BJ (cell line): Measurements from ENCODE around the gene TIMP2. TPM values are rescaled to one million over a fixed set of nuclear protein-coding genes. Genes with fewer than 3 reads are reported as not detected.

Experiments
- CTCF ChIA-PET: fragments of 350-600 bp; formaldehyde crosslinking; extraction: SDS; loops from one replicate; lab custom pipeline; 2021; ENCODE audit warnings: antibody characterized with exemption, inconsistent platforms; lab: Yijun Ruan, JAX
- POLR2A ChIA-PET: fragments of 300-600 bp; sonication (Branson Sonifier 250); formaldehyde crosslinking; extraction: SDS; loops from one replicate; lab custom pipeline; 2021; ENCODE audit warnings: antibody characterized with exemption; lab: Charles Lee
- DNase-seq: peaks from one replicate; pipeline ENCODE4 v3.0.0-alpha.2; 2011; ENCODE audit warnings: low read depth
- H3K27me3 ChIP-seq: 2 replicates; pipeline ENCODE4 v1.6.0; 2011; ENCODE audit warnings: low read length; ENCODE audit not compliant: control insufficient read depth, insufficient read depth
- H3K36me3 ChIP-seq: 2 replicates; pipeline ENCODE4 v1.5.1; 2011; ENCODE audit warnings: low read length; ENCODE audit not compliant: control insufficient read depth, insufficient read depth
- H3K4me3 ChIP-seq: 2 replicates; pipeline ENCODE4 v1.5.1; 2011; ENCODE audit warnings: low read depth, mild to moderate bottlenecking, control low read depth, low read length
- polyA plus RNA-seq: library from polyadenylated mRNA; depleted of rRNA; stranded (reverse); fragments of >200 nt; gene quantifications from 2 replicates; pipeline ENCODE4 v1.2.3, GENCODE V29; 2011
- TF ChIP-seq, protein P1 (sequence below): IDR thresholded peaks from 2 replicates; pipeline ENCODE4 v1.5.1; 2011; ENCODE audit warnings: low read depth, mild to moderate bottlenecking, control low read depth, inconsistent platforms, low read length, moderate library complexity; ENCODE audit not compliant: insufficient read depth

TIMP2 gene
- polyA plus RNA-seq, 1 experiment, result 361 TPM

DNA sequence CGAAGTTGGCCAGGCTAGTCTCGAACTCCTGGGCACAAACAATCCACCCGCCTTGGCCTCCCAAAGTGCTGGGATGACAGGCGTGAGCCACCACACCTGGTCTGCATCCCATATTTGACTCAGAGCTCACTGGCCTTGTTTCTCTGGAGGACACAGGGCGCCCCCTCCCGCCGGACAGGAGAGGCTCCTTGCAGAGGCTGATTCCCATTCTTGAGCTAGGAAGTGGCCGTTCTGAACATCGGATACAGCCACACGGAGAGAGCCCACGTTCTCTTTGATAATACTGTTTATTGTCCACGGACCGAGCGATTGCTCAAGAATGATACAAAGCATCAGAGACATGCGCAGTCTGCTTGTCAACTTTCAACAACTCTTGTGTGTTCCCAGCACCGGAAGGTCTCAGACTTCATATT lies 72.5 kb downstream of the TIMP2 start:
- TF ChIP-seq, protein P1, sequence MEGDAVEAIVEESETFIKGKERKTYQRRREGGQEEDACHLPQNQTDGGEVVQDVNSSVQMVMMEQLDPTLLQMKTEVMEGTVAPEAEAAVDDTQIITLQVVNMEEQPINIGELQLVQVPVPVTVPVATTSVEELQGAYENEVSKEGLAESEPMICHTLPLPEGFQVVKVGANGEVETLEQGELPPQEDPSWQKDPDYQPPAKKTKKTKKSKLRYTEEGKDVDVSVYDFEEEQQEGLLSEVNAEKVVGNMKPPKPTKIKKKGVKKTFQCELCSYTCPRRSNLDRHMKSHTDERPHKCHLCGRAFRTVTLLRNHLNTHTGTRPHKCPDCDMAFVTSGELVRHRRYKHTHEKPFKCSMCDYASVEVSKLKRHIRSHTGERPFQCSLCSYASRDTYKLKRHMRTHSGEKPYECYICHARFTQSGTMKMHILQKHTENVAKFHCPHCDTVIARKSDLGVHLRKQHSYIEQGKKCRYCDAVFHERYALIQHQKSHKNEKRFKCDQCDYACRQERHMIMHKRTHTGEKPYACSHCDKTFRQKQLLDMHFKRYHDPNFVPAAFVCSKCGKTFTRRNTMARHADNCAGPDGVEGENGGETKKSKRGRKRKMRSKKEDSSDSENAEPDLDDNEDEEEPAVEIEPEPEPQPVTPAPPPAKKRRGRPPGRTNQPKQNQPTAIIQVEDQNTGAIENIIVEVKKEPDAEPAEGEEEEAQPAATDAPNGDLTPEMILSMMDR, result no peak
- no peak for DNase-seq
- Histone ChIP-seq H3K4me3 (no peak overlapping the region), H3K36me3 (peaks cover 38% of the 10 kb centered on the region), H3K27me3 (no peaks in the 10 kb centered on the region)
- ChIA-PET POLR2A (interaction anchor here (0.7 kb wide), 1 partner anchor 10 kb away, joined by 4 read pairs; no protein-coding TSS in a partner anchor), CTCF (interaction anchor here (0.7 to 2.4 kb wide), 4 partner anchors 98 to 144 kb away, joined by 3 to 7 read pairs (median 6); no protein-coding TSS in a partner anchor)

DNA sequence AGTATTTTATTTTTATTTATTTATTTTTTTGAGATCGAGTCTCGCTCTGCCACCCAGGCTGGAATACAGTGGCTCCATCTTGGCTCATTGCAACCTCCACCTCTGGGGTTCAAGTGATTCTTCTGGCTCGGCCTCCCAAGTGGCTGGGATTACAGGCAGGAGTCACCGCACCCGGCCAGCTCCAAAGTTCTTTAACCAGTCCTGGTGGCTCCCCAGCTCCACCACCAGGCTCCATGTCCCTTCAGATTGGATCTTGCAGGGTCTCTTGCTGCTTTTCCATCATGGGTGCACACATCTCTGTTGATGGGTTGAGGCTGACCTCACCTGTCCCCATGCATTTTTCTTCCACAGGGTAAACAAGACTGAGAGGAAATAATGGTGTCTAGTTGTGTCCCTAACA lies 76.2 kb downstream of the TIMP2 start:
- TF ChIP-seq, protein P1, result no peak

DNA sequence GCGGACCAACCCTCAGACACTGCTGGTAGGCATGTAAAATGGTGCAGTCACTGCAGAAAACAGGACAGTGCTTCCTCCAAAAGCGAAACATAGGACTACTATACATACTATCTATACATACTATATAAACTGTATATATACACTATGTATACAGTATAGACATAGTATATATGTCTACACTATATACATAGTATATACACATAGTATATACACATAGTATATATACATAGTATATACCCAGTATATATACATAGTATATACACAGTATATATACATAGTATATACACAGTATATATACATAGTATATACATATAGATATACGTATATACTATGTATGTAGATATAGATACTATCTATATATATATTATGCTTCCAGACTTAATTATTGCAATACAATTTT lies 78.1 kb downstream of the TIMP2 start:
- H3K4me3 ChIP-seq, result no peak overlapping the region
- no peak for DNase-seq
- no peaks in the 10 kb centered on the region for H3K27me3 ChIP-seq
- ChIA-PET CTCF (no interaction called here), POLR2A (no interaction called here)
- TF ChIP-seq, protein P1, result no peak
- H3K36me3 ChIP-seq, result no peaks in the 10 kb centered on the region; the same call in 1 of the 2 replicates

More for the DNA sequence above, 76.2 kb downstream of the TIMP2 start:
- Histone ChIP-seq H3K27me3 (no peaks in the 10 kb centered on the region), H3K4me3 (no peak overlapping the region), H3K36me3 (peaks cover 10% of the 10 kb centered on the region)
- CTCF ChIA-PET, result interaction anchor here (1.4 kb wide), 1 partner anchor 122 kb away, joined by 3 read pairs; no protein-coding TSS in a partner anchor
- POLR2A ChIA-PET, result no interaction called here
- no peak for DNase-seq

DNA sequence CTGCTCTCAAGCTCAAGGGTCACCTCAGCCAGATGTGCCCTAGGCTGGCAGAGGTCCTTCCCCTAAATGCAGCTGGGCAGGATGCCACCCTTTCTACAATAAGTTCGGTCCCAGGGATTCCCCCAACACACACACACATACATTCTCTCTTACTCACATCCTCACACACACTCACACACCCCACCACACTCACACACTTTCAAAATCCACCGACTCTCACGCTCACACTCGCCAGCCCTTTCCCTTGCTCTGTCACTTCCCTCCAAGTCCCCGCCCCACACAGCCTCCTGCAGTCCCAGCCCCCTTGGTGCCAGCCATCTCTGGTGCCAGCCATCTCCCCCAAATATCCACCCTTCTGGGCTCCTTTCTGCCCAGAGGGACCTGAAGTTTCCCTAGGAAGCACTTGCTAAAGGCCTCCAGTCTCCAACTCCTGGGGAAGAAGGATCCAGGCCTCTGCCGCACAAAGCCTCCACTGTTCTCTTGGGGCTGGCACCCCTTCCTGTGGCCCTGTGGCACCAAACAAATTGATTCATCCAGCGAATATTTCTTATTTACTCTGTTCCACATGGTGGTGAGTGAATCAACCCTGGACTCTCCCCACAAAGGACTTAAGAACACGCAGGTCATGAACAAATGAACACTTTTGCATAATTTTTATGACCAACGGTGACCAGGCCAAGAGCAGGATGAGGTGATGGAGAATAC lies 80.7 kb downstream of the TIMP2 start:
- no peak for DNase-seq
- Histone ChIP-seq H3K27me3 (no peaks in the 10 kb centered on the region), H3K36me3 (no peaks in the 10 kb centered on the region), H3K4me3 (no peak overlapping the region)
- TF ChIP-seq, protein P1, result no peak
- CTCF ChIA-PET, result interaction anchor here (0.7 to 1.7 kb wide), 3 partner anchors 83 to 347 kb away, joined by 3 to 5 read pairs (median 4); no protein-coding TSS in a partner anchor
- POLR2A ChIA-PET, result no interaction called here

DNA sequence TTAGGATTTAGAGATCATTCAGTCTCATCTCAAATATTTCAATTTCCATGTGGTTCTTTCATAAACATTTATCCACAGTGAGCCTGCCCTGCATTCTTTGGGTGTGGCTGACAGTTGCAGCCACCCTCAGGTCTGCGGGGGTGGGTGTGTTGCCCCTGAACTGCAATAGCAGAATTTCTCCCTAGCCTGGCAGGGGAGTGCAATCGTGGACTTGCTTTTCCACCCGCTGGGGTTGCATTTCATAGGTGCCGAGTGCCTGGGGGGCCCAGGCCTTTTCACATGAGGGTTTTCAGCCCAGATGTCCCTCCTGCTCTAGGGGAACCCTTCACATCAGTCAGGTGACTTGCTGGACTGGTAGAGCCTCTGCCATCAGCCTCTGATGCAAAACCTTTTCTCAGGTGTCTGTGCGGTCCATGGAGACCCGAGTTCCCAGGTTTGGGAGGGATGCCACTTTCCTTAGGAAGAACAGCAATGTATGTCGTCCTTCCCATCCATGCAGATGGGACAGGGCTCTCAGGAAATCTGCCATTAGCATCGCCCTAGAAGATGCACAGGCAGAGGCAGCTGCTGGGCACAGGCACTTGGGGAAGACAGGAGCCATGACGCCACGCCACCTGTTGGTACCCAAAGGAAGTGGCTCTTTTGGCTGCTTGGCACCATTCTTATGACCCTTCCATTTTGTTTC lies 82.2 kb downstream of the TIMP2 start:
- TF ChIP-seq, protein P1, result peak; percentile 67
- CTCF ChIA-PET, result interaction anchor here (1.3 to 1.7 kb wide), 4 partner anchors 20 to 346 kb away, joined by 3 to 5 read pairs (median 4); no protein-coding TSS in a partner anchor
- POLR2A ChIA-PET, result no interaction called here
- DNase-seq, result no peak
- Histone ChIP-seq H3K27me3 (no peaks in the 10 kb centered on the region), H3K4me3 (no peak overlapping the region), H3K36me3 (peaks cover 2% of the 10 kb centered on the region; the same call in 1 of the 2 replicates)
